Measurements from ENCODE around the gene USP48.
"Not testable (repeated sequence)": the region's sequence is repeated elsewhere in the genome, so short reads cannot be mapped to it uniquely, and the experiment has no call there.

Gene USP48, protein sequence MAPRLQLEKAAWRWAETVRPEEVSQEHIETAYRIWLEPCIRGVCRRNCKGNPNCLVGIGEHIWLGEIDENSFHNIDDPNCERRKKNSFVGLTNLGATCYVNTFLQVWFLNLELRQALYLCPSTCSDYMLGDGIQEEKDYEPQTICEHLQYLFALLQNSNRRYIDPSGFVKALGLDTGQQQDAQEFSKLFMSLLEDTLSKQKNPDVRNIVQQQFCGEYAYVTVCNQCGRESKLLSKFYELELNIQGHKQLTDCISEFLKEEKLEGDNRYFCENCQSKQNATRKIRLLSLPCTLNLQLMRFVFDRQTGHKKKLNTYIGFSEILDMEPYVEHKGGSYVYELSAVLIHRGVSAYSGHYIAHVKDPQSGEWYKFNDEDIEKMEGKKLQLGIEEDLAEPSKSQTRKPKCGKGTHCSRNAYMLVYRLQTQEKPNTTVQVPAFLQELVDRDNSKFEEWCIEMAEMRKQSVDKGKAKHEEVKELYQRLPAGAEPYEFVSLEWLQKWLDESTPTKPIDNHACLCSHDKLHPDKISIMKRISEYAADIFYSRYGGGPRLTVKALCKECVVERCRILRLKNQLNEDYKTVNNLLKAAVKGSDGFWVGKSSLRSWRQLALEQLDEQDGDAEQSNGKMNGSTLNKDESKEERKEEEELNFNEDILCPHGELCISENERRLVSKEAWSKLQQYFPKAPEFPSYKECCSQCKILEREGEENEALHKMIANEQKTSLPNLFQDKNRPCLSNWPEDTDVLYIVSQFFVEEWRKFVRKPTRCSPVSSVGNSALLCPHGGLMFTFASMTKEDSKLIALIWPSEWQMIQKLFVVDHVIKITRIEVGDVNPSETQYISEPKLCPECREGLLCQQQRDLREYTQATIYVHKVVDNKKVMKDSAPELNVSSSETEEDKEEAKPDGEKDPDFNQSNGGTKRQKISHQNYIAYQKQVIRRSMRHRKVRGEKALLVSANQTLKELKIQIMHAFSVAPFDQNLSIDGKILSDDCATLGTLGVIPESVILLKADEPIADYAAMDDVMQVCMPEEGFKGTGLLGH

DNA sequence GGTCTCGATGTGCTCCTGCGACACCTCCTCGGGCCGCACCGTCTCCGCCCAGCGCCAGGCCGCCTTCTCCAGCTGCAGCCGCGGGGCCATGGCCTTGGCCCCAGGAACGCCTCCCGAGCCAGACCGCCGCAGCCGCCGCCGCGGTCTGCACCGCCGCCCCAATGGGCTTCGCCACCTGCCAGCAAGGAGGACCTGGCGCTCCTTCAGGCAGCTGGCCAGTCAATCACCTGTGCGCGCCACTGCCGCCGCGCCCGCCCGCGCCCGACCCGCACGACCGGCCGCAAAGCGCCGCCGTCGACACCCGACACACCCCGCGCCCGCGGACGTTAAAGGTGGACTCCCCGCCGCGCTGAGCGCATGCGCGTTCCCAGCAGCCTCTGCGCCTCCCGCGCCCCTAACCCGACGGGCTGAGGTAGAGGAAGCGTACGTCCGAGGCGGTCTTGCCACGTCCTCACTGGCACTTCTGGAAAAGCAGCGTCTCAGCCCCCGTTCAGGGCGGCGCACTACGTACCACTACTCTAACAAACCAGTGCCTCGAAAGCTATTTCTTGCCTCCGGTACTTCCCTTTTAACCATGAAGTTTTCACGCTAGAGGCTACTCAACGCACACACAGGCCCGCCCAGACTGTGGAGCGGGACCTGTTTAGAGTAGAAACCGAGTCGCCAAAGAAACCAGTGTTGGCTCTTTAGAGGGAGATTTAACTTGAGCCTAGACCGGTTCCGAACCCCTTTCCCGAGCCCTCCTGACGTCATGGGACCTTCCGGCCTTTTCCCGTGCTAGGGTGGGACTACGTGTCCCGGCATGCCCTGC lies at the start of gene USP48:
Gene USP48, minus strand, starts transcription at position 282 of the 811 bp plus-strand sequence. Its CDS starts 192 bp downstream, at position 90.
- DNase-seq: peak; percentile 97

GRCh38 chr1:21831454-21831970 lies 48.6 kb upstream of the USP48 start:
- DNase-seq: no peak

- DNase-seq: no peak
These were observed 48.0 kb upstream of the USP48 start for GRCh38 chr1:21830792-21831453.

DNA sequence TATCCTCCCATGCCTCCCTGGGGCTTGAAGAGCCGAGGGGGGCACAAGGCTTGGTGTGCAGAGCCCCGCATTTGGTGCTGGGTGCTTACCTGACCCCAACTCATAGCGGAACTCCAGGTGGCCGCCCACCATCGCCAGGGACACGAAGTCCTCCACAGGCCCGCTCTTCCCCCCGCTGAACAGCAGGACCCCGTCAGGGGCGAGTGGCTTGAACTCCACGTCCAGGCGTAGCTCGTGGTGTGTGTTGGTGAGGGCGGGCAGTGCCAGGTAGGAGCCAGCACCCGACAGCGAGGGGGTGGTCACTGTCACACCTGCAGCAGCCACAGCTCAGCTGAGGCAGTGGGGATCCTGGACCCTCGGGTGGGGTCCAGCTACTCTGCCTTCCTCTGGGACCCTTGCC lies 46.3 kb upstream of the USP48 start:
- DNase-seq: no peak

DNA sequence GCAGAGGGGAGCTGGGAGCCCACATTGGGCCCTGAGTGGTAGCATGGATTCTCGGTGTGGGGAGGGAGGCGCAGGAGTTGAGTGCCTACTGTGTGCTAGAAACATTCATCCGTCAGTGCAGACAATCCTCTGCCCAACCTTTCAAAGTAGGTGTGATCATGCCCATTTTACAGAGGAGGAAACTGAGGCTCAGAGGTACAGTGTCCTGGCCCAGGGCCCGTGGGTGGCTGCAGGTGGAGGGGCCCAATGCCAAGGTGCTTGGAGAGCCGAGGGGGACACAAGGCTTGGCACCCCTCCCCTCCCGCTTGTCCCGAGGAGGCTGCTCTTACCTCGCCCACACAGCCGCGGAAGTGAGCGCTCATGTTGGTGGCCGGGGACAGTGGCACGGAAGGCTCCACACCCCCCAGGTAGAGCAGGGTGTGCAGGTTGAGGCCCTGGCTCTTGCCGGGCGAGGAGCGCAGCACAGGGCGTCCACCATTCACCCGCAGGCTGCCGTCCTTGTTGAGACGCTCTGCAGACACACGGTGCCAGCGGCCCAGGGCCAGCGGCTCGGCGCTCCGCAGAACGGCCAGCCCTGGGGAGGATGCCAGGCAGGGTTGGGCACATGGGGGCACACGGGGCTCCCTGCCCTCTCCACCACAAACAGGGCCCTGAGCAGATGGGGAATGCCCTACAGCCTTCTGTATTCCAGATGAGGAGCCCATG lies 45.7 kb upstream of the USP48 start:
- no peak for DNase-seq

DNA sequence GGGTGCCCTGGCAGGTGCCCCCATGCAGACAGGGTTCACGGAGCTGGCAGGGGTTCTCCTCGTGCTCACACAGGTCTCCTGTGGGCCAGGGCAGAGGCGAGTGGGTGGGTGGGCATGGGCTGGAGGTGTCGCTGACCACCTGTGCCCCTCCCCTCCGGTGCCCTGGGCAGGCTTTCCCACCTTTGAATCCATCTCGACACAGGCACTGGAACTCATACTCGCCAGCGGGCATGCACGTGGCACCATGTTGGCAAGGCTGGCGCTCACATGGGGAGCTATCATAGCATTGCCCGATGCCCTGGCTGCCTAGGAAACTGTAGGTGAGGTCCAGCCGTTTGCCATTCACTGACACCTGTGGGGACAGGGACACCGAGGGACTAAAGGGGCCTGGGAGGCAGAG lies 45.1 kb upstream of the USP48 start:
- no peak for DNase-seq

GRCh38 chr1:21827141-21827679 lies 44.3 kb upstream of the USP48 start:
- DNase-seq: no peak

DNA sequence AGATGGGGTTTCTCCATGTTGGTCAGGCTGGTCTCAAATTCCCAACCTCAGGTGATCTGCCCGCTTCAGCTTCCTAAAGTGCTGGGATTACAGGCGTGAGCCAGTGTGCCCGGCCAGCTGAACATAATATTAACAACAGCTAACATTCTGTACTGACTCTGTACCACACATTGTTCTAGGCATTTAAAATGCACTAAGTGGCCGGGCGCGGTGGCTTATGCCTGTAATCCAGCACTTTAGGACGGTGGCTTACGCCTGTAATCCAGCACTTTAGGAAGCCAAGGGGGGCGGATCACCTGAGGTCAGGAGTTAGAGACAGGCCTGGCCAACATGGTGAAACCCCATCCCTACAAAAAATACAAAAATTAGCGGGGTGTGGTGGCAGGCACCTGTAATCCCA lies 43.7 kb upstream of the USP48 start:
- not testable (repeated sequence) for DNase-seq

DNA sequence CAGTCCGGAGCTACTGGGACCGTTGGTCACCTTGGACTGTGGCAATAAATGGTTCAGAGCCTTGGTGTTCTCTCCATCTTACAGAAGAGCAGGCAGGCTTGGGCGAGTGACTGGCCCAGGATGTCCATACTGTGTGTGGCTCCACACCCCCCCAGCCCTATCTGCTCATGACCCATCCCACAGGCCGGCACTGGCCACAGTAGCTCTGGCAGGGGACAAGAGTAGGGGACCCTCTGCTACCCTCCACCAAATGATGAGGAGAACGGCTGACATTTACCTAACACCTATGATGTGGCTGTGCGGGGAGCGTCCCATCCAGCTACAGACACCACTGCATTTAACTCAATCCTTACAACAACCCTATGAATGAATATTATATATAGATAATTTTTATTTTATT lies 42.4 kb upstream of the USP48 start:
- no peak for DNase-seq

DNA sequence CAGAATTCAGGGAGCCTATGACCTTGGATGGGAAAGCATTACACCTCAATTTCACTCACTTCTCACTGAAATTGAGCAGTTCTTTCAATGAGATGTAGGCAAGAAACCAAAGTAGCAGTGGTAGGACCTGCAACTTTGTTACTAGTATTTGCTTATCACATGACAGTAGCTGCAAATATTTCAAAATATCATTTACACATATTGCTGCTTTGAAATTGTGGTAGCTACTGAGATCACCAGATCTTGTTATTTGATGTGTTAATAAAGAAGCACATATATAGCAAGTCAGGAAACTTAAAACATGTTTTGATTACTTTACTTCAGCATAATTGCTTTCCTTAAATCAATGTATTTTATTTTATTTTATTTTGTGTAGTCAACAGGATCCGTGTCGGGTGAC lies 42.0 kb upstream of the USP48 start:
- no peak for DNase-seq

GRCh38 chr1:21823980-21824702 lies 41.2 kb upstream of the USP48 start:
- DNase-seq: no peak

- DNase-seq: no peak
These were observed 40.4 kb upstream of the USP48 start for GRCh38 chr1:21823206-21823979.

DNA sequence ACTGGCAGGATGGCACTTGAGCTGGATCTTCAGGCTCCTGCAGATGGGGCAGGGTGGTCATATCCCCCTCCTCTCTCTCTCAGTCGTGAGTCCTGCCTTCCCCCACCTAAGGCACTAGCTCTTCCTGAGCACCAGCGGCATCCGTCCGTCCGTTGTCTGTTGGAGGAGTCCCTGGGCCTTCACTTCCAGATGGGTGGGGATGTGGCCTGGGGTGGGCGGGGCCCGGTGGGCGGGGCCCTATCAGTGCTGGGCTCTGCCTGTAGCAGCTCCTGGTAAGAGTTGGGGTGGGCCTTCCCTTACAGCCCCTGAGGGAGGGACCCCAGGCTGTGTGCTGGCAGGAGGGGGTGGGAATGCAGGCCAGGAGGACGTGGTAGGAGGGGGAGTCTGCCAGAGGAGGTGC lies 39.4 kb upstream of the USP48 start:
- no peak for DNase-seq

DNA sequence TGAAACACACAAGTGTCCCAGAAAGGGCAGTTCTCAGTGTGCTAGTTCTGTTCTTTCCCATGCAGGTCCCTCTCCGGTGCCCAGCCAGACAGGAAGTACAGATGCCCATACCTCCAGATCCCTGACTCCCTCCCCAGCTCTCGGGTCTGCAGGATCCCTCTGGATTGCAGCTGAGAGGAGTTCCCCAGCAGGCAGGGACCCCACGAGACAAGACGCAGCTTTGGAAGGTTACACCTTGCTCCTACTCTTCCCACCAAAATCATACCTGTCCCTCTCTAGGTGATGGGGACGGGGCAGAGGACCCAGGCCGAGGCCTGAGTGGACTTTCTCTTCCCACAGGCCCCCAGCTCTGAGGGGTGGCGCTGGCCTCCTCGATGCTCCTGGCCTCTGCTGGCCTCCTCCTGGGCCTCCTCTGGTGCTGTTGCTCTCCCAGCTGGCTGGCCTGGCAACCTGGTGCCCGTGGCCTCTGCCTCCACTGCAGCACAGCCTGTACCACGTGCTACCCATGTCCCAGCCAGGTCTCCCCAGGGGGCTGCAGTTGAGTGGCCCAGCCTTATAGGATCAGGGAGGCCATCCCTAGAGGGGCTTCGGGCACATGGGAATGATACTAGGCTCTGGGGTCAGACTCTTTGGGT lies 38.6 kb upstream of the USP48 start:
- no peak for DNase-seq

GRCh38 chr1:21820597-21821232 lies 37.8 kb upstream of the USP48 start:
- no peak for DNase-seq

GRCh38 chr1:21818656-21819055 lies 35.7 kb upstream of the USP48 start:
- peak; percentile 36 to 45 for DNase-seq

- DNase-seq: no peak
These were observed 33.8 kb upstream of the USP48 start for GRCh38 chr1:21816602-21817302.
